NCI-H2029 treated with DMSO at 0.1 percent for 48 hours (cell line): Measurements from ENCODE around the gene CPEB2.

Source experiments
- DNase-seq: peaks from one replicate; lab custom pipeline; 2025; lab: John Stamatoyannopoulos, UW

CPEB2 gene

GRCh38 chr4:15001869-15002658 lies at the start of gene CPEB2:
Gene CPEB2, plus strand, starts transcription at chr4:15002481. Its CDS starts 193 bp downstream, at chr4:15002674.
- DNase-seq = no peak

DNA sequence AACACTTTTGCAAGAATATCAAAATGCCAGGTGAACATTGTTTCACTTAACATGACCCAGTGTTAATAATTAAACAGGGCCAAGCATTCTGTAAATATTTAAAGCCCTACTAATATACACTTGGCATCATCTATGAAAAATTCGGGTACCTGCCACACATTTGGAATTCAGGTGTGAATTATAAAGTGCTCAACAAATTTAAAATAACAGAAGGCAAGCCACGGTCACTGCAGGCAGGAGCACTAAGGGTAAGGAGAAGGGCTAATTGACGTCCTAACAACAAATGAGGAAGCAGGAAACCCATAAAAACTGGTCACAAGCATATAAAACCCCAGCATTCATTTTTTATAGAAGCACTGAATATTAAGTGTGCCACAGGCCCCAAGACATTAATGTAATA lies 43.8 kb upstream of the CPEB2 start:
- DNase-seq = no peak

- no peak for DNase-seq
These were observed 41.0 kb upstream of the CPEB2 start for GRCh38 chr4:14961292-14961691.

DNA sequence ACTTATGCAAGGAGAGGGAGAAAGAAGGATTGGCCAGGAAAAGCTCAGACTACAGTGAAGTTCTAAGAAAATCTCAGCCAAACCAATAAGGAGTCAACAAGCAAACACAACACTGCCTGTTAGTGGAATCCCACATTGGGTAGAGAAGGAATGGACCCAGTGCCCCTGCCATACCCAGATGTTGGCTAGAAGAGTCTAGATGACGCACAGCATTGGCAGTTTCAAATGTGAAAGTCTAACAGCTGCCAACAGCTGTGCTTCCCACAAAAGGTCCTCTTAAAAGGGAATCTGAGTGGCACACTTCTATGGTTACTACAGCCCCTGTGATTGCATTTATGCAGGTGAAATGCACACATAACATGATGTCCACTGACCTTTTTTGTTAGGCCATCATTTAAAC lies 37.2 kb upstream of the CPEB2 start:
- no peak for DNase-seq

DNA sequence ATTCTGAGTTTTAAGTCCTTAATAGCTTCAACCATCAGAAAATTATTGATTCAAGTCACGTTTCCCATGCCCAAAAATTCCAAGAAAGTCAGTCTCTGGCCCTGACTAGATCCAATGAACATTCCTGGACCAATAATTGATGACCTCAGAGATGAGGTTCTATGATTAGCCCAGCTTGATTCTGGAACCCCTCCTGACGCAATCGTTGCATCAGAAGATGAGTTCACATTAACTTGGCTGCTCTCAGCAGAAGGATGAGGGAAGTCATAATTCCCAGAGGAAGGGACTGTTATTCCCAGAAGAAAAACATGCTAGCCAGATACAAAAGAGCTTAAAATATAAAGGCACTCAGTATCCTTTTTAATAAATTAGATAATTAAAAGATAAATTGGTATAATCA lies 34.3 kb upstream of the CPEB2 start:
- no peak for DNase-seq

GRCh38 chr4:14977830-14978229 lies 24.5 kb upstream of the CPEB2 start:
- DNase-seq = no peak

DNA sequence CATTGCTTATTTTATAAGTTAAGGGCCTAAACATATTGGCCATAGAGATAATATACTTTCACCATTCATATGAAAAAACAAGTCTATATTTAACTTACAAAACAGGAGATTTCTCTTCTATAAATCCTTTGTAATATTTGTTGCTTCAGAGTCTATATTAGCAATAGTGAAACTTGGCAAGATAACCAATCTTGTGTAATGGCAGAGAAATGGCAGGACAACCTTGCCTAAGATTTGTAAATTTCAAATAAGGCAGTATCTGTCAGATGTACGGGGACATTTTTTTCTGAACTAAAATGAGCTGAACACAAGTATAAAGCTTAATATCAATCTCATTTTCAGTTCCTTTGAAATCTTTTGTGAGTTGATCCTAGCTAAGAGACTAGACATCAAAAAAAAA lies 17.8 kb upstream of the CPEB2 start:
- no peak for DNase-seq

DNA sequence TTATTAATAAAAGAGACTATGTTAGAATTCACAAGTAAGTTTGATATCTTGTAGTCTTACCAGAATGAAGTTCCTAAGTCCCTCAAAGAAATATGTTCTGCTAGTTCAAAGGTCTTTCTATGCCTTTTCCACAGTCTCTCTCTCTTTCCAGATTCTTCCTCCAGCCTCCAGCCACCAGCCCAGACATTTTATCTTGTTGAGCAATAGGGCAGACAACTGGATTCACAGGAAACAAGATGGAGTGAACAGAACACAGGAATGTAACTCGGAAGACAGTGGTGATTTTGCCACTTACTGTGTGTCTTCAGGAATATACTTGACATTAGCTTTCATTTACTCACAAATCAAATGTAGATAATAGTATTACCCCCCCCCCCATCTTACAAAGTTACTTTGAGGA lies 17.1 kb upstream of the CPEB2 start:
- no peak for DNase-seq

DNA sequence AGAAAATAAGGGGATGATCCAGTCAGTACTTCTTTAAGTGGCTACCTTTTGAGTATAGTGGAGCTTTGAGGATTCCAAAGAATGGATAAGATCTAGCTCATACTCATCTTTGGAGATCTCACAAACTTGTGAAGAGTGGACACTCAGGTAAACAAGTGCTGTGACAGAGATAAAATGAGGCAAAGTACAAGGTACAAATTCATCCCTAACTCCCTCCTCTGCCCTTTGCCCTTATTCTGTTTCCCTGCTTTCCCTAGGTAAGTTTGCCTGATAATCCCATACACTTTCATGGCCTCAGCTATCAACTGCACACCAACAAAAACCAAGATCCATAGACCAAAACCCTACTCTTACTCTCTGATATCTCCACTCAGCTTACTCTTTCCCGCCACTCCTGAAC lies 16.4 kb upstream of the CPEB2 start:
- DNase-seq = no peak

DNA sequence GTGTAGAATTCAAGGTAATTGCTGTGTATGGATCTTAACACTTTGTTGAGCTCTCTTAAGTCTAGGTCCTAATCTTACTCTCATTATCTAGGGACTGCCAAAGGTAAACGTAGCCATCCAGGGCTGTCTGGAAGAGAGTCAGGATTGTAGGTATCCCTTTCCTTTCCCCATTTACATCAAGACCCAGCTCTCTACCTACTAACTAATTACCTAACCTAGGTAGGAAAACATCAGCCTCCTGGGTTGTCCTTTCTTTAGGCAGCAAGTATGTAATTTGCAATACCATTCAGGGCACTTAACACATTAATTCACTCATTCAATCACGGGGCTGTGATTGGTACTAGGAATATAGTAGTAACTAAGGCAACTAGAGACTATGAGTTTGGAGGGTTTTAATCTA lies 15.2 kb upstream of the CPEB2 start:
- no peak for DNase-seq

GRCh38 chr4:14990484-14990883 lies 11.8 kb upstream of the CPEB2 start:
- no peak for DNase-seq

- DNase-seq = no peak
These were observed 8.0 kb upstream of the CPEB2 start for GRCh38 chr4:14994242-14994641.

DNA sequence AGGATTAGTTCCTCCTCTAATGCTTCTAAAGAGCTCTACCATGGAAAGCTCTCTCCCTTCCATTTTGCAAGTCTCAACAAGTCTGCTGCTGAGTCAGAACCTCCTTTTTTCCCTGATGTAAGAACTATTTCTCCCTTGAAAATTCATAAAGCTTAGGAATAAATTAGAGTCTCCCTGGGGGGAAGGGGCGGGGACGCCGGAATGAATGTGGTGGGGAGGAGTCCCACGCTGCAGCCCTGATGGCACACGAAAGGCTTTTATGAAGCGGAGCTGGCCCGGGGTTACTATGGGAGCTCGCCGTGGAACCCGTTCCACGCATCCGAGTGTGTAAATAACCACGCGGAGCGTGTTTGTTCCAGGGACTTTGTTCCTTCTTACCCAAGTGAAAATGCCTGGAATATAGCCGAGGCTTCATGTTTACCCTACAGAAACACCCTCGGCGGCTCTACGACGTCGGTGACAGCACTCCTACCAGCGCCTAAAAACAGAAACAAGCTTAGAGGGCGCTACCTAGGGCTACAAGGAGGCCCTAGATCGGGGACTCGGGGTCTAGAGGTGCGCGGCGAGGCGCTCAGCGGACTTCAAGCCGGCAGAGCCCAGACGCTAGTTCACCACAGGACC lies 923 bp upstream of the CPEB2 start:
- no peak for DNase-seq

DNA sequence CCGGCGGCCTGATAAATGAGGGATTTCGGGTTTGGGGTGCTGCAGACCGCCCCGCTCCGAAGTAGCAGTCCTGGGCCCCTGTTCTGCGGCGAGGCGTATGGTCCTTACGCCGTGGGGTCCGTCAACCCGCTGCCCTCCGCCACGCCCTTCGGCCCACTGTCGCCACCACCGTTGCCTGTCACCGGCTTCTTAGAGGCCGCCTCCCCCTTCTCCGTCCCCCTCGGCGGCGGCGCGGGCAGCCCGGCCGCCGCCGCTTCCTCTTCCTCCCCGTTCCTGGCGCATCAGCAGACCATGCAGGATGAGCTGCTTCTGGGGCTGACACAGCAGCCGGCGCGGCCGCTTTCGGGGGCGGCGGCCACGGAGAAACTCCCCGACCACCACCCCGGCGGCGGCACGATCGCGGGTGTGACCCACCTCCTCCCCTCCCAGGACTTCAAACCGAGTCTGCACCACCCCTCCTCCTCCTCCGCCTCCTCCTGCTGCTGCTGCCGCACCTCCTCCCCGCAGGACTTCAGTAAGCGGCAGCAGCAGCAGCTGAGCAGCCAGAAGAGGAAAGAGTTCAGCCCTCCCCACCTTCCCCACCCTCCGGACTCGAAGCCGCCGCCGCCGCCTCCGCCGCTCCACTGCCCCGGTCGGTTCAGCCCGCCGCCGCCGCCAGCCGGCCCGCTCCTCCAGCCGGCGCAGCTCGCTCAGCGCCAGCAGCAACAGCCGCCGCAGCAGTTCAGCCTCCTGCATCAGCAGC lies 549 bp downstream of the CPEB2 start:
- no peak for DNase-seq

DNA sequence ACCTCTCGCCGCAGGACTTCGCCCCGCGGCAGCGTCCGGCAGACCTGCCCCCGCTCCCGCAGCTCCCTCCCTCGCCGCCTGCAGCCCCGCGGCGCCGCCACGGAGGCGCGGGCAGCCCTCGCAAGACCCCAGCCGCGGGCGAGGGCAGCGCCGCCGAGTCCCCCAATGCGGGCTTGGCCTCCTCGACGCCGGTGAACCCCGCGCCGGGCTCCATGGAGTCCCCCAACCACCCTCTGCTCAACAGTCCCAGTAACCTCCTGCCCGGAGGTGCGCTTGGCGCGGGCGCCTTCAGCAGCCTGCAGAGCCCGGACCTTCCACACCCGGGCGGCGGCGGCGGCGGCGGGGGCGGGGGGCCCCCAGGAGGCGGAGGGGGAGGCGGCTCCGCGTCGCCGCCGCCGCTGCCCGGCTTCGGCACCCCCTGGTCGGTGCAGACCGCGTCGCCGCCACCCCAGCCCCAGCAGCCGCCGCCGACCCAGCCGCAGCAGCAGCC lies 1.2 kb downstream of the CPEB2 start:
- DNase-seq = no peak

- DNase-seq = no peak
These were observed 1.8 kb downstream of the CPEB2 start for GRCh38 chr4:15003891-15004738.

- DNase-seq = no peak
These were observed 2.5 kb downstream of the CPEB2 start for GRCh38 chr4:15004739-15005301.

DNA sequence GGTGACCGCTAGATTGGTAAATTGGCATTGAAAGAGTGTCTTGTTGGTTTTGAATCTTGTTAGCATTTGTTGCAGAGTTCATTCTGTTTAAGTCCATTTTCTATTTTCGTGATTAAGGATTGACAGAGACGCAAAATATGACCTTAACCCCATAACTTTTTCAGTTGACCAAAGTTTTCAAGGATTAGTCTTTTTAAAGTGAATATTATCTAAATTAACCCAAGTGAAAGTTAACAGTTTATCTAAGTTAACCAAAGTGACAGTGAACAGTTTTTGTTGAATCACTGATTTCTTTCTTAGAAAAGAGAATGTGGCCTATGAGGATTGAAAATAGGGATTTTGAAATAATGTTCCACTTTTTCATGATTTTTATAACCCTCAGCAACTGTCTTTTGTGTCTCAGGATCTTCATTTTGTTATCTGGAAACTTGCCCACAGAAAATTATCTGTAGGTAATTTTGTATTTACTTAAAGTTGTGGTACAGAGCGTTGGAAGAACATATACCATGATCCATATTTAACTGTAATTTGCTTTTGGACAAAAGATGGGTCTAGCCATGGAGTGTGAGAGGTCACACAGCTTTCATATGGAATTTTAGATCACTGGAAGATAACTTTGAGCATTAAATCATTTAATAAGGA lies 3.3 kb downstream of the CPEB2 start:
- DNase-seq = no peak

DNA sequence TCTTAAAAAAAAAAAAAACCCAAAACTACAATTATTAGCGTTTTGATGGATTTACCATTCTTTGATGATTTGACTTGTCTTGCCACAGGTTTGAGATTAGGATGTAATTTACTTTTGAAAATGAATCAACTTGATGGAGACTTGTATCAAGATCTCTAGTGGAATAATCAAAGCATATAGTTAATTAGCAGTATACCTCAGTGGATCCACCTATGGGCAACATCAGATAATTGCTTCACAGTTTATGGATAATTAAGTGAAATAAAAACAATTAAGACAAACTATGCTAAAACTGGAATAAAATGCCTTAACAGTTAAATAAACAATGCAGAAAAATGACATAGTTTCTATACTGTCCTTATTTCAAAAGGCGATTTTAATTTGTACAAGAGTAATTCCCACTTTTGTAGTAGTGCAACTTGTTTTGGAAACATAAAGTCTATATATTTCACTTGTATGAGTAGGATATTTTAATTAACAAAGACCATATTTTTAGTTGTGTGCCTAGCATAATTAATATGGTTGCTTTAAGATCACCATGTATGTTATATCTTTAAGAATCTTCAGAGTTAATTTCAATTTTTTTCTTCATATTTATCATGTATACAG lies 4.2 kb downstream of the CPEB2 start:
- no peak for DNase-seq

DNA sequence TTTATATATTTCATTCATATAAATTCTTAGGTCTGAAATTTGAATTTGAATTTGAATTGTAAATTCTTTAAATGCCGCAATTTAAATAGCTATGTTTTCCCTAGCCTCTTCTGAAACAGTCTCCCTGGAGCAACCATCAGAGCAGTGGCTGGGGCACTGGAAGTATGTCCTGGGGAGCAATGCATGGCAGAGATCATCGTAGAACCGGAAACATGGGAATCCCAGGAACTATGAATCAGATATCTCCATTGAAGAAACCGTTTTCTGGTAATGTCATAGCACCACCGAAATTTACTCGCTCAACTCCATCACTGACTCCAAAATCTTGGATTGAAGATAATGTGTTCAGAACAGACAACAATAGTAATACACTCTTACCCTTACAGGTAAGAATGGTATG lies 4.9 kb downstream of the CPEB2 start:
- DNase-seq = no peak
